Measurements from ENCODE around the gene SLC12A9.

DNA sequence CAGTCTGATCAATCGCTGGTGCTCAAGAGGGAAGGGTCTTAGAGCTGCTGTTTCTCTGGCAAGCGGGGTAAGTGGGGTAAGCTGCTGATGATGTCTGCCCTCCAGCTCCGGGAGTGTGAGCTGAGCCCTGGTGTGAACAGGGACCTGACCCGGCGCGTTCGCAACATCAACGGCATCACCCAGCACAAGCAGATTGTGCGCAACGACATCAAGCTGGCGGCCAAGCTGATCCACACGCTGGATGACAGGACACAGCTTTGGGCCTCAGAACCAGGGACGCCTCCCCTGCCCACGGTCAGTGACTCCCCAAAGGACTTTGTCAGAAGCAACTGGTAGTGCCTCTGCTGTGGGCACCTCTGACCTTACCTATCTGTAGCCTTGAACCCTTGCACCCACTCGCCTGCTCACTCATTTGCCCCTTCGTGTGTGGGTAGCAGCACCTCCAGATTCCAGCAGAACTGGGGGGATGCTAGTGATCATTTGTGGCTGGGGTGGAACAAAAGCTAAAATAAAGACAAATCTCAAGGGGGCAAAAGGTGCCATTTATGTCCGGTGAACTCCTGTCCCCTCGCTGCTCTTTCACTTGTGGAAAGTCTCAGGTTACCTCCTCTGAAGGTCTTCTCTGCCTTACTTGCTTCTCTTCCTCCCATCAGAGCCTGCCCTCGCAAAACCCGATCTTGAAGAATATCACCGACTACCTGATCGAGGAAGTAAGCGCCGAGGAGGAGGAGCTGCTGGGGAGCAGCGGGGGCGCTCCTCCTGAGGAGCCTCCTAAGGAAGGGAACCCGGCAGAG lies 33.8 kb downstream of the SLC12A9 start:
- TF ChIP-seq YY1 (IDR thresholded peaks at IDR 0.05; ENCODE audit: insufficient read depth, insufficient read length) (no peak), ZNF274 (IDR thresholded peaks at IDR 0.05; ENCODE audit: low read depth, low read length) (no peak)
